Measurements from ENCODE around the gene DCUN1D2. TPM values are rescaled to one million over a fixed set of nuclear protein-coding genes. Genes with fewer than 3 reads are reported as not detected.

DCUN1D2 gene
- total and polyA plus RNA-seq, 7 experiments from 2014 or later = 6.8 to 31.9 (median 23.1) TPM

DNA sequence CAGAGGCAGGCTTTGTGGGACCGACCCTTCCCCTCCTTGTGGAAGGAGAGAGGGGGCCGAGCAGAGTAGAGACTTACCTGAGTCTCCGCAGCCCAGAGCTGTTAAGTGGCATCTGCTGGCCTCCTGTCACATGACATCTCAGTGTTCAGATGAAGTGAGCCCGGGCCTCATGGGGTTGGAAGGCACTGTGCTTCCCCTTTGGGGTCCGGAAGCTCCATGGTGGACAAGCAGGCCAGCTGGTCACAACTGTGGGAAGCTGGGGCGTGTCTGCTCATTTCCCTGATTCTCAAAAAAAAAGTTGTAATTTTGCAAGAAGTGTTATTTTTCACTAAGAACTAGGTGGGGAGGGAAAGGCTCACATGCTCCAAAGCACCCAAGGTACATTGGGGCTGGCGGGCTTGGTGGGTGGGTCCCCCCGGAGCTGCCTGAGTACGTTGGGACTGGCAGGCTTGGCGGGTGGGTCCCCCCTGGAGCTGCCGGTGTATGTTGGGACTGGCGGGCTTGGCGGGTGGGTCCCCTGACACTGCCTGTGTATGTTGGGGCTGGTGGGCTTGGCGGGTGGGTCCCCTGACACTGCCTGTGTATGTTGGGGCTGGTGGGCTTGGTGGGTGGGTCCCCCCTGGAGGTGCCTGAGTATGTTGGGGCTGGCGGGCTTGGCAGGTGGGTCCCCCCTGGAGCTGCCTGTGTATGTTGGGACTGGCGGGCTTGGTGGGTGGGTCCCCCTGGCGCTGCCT, 18.2 kb upstream of the DCUN1D2 start:
- intact Hi-C loops (cut with micrococcal nuclease) = no loop called here
- Mint-ChIP-seq H3K4me3 (no peak overlapping the region), H3K27me3 (no peaks in the 10 kb centered on the region), H3K36me3 (peaks cover 0 to 48% (median 18%) of the 10 kb centered on the region in 5 donors), H3K9me3 (no peaks in the 10 kb centered on the region), H3K27ac (no peak overlapping the region), H3K4me1 (peaks cover 0 to 8% (median 5%) of the 10 kb centered on the region in 7 donors)
- ChIA-PET CTCF (no interaction called here), POLR2A (no interaction called here)
- Histone ChIP-seq H3K4me3 (ENCODE audit: low read length) (no peak overlapping the region), H3K9me3 (ENCODE audit: control insufficient read depth in 2 of 3, low read length in 3 of 3) (no peaks in the 10 kb centered on the region), H3K4me1 (ENCODE audit: control insufficient read depth in 2 of 2, insufficient read depth in 2 of 2, low read length in 2 of 2) (no peaks in the 10 kb centered on the region), H3K27me3 (ENCODE audit: control insufficient read depth in 2 of 2, insufficient read depth in 2 of 2, low read length in 2 of 2) (no peaks in the 10 kb centered on the region), H3K27ac (ENCODE audit: low read depth, low read length) (no peak overlapping the region), H3K36me3 (ENCODE audit: control insufficient read depth in 2 of 3, insufficient read depth in 3 of 3, low read length in 3 of 3) (peaks cover 0 to 20% (median 10%) of the 10 kb centered on the region in 3 experiments)
- DNase-seq = no peak
- ATAC-seq = peak; percentile 53

DNA sequence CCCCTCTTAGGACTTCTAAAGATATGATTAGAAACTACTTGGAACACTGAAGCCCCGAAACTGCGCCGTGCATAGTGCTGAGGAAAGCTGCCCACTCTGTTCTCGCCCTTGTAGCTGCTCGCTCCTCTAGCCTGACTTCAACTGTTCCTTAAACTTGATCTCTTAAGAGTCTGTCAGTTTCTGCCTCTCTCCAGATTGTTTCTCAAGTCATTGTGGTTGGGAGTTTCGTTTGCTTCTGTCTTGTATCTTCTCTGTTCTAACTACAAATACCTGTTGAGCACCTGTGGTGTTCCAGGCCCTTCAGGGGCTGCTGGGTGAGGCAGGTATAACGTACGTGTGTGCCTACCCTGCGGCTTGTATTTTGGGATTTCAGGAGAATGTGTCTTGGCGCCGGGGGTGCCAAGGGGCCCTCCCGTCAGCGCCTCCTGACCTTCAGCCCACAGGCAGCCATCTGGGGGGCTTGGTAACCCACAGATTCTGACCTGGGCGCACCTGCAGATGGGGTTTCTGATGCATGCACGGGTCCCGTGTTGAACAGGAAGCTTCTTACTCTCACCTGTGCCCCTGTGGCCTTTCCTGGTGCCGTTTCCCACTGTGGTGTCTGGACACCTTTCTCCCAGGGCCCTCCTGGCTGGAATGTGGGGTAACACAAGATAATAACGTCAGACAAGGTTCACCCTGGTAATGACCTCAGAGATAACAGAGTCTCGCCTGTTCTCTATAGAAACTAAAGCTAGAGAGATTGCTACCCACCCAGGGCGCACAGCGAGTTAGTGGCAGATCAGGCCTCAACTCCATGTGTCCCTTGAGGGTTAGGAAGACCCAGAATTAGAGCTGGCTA, 17.2 kb upstream of the DCUN1D2 start:
- no peak overlapping the region for H3K27ac ChIP-seq (ENCODE audit: low read depth, low read length)
- no peaks in the 10 kb centered on the region for H3K9me3 Mint-ChIP-seq

GRCh38 chr13:113506871-113507388, 16.4 kb upstream of the DCUN1D2 start:
- H3K27me3 ChIP-seq (ENCODE audit: control insufficient read depth in 2 of 2, insufficient read depth in 2 of 2, low read length in 2 of 2) = no peaks in the 10 kb centered on the region
- H3K27me3 Mint-ChIP-seq = no peaks in the 10 kb centered on the region
- ATAC-seq (no peak), DNase-seq (no peak)
- intact Hi-C loops (cut with micrococcal nuclease) = no loop called here
- no peaks in the 10 kb centered on the region for H3K4me1 ChIP-seq (ENCODE audit: control insufficient read depth in 2 of 2, insufficient read depth in 2 of 2, low read length in 2 of 2)
- no peak overlapping the region for H3K4me3 Mint-ChIP-seq
- POLR2A ChIA-PET = no interaction called here
- H3K4me1 Mint-ChIP-seq = peaks cover 0 to 8% (median 3%) of the 10 kb centered on the region in 7 donors
- H3K9me3 ChIP-seq (ENCODE audit: control insufficient read depth in 2 of 3, low read length in 3 of 3) = no peaks in the 10 kb centered on the region
- no peaks in the 10 kb centered on the region for H3K9me3 Mint-ChIP-seq
- peaks cover 0 to 30% (median 10%) of the 10 kb centered on the region in 3 experiments for H3K36me3 ChIP-seq (ENCODE audit: control insufficient read depth in 2 of 3, insufficient read depth in 3 of 3, low read length in 3 of 3)
- H3K27ac ChIP-seq (ENCODE audit: low read depth, low read length) = no peak overlapping the region
- no peak overlapping the region for H3K4me3 ChIP-seq (ENCODE audit: low read length)
- peaks cover 0 to 50% (median 17%) of the 10 kb centered on the region in 5 donors for H3K36me3 Mint-ChIP-seq
- no peak overlapping the region for H3K27ac Mint-ChIP-seq
- CTCF ChIA-PET = no interaction called here

More for the DNA sequence above, 17.2 kb upstream of the DCUN1D2 start:
- ChIA-PET CTCF (no interaction called here), POLR2A (no interaction called here)
- no peak overlapping the region for H3K27ac Mint-ChIP-seq
- H3K4me1 Mint-ChIP-seq = peaks cover 0 to 8% (median 3%) of the 10 kb centered on the region in 7 donors
- DNase-seq = no peak
- no peak for ATAC-seq
- H3K36me3 Mint-ChIP-seq = peaks cover 0 to 50% (median 23%) of the 10 kb centered on the region in 5 donors
- no peaks in the 10 kb centered on the region for H3K4me1 ChIP-seq (ENCODE audit: control insufficient read depth in 2 of 2, insufficient read depth in 2 of 2, low read length in 2 of 2)
- intact Hi-C loops (cut with micrococcal nuclease) = no loop called here
- H3K4me3 ChIP-seq (ENCODE audit: low read length) = no peak overlapping the region
- peaks cover 0 to 22% (median 10%) of the 10 kb centered on the region in 3 experiments for H3K36me3 ChIP-seq (ENCODE audit: control insufficient read depth in 2 of 3, insufficient read depth in 3 of 3, low read length in 3 of 3)
- H3K27me3 ChIP-seq (ENCODE audit: control insufficient read depth in 2 of 2, insufficient read depth in 2 of 2, low read length in 2 of 2) = no peaks in the 10 kb centered on the region
- H3K4me3 Mint-ChIP-seq = no peak overlapping the region
- H3K9me3 ChIP-seq (ENCODE audit: control insufficient read depth in 2 of 3, low read length in 3 of 3) = no peaks in the 10 kb centered on the region
- H3K27me3 Mint-ChIP-seq = no peaks in the 10 kb centered on the region

DNA sequence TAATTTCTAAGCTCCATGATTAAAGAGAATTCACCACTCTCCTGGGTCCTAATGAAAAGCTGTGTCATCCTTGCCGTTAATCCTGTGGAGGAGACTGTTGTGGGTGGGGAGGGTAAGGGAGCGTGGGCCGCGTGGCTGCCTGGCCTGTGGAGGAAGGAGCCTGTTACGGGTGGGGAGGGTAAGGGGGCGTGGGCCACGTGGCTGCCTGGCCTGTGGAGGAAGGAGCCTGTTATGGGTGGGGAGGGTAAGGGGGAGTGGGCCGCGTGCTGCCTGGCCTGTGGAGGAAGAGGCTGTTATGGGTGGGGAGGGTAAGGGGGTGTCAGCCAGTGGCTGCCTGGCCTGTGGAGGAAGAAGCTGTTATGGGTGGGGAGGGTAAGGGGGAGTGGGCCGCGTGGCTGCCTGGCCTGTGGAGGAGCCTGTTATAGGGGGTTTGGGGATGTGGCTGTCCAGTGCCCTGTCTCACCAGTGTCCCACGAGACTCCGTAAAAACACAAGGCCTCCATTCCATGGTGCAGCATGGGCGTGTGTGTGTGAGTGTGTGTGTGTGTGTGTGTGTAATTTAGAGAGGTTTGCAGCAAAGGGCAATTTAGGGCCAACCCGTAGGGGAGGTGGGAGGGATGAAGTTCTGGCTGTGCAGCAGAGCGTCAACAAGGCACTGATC, 15.6 kb upstream of the DCUN1D2 start:
- POLR2A ChIA-PET = no interaction called here
- H3K27ac ChIP-seq (ENCODE audit: low read depth, low read length) = no peak overlapping the region

GRCh38 chr13:113502686-113503085, 12.2 kb upstream of the DCUN1D2 start:
- ChIA-PET POLR2A (no interaction called here), CTCF (interaction anchor here (0.6 kb wide), 1 partner anchor 737 kb away, joined by 5 read pairs; no protein-coding TSS in a partner anchor)
- Mint-ChIP-seq H3K4me3 (no peak overlapping the region), H3K9me3 (no peaks in the 10 kb centered on the region), H3K36me3 (peaks cover 7 to 60% (median 37%) of the 10 kb centered on the region in 5 donors), H3K4me1 (peaks cover 0 to 17% (median 0%) of the 10 kb centered on the region in 7 donors), H3K27me3 (no peaks in the 10 kb centered on the region), H3K27ac (no peak overlapping the region)
- H3K27me3 ChIP-seq (ENCODE audit: control insufficient read depth in 2 of 2, insufficient read depth in 2 of 2, low read length in 2 of 2) = no peaks in the 10 kb centered on the region
- H3K4me3 ChIP-seq (ENCODE audit: low read length) = no peak overlapping the region
- peaks cover 0 to 50% (median 10%) of the 10 kb centered on the region in 3 experiments for H3K36me3 ChIP-seq (ENCODE audit: control insufficient read depth in 2 of 3, insufficient read depth in 3 of 3, low read length in 3 of 3)
- DNase-seq (no peak), ATAC-seq (no peak)
- H3K4me1 ChIP-seq (ENCODE audit: control insufficient read depth in 2 of 2, insufficient read depth in 2 of 2, low read length in 2 of 2) = no peaks in the 10 kb centered on the region
- H3K9me3 ChIP-seq (ENCODE audit: control insufficient read depth in 2 of 3, low read length in 3 of 3) = no peaks in the 10 kb centered on the region
- H3K27ac ChIP-seq (ENCODE audit: low read depth, low read length) = no peak overlapping the region
- intact Hi-C loops (cut with micrococcal nuclease) = no loop called here

More for the DNA sequence above, 15.6 kb upstream of the DCUN1D2 start:
- CTCF ChIA-PET = no interaction called here
- intact Hi-C loops (cut with micrococcal nuclease) = no loop called here
- Histone ChIP-seq H3K4me1 (ENCODE audit: control insufficient read depth in 2 of 2, insufficient read depth in 2 of 2, low read length in 2 of 2) (no peaks in the 10 kb centered on the region), H3K4me3 (ENCODE audit: low read length) (no peak overlapping the region), H3K36me3 (ENCODE audit: control insufficient read depth in 2 of 3, insufficient read depth in 3 of 3, low read length in 3 of 3) (peaks cover 0 to 31% (median 8%) of the 10 kb centered on the region in 3 experiments), H3K9me3 (ENCODE audit: control insufficient read depth in 2 of 3, low read length in 3 of 3) (no peaks in the 10 kb centered on the region), H3K27me3 (ENCODE audit: control insufficient read depth in 2 of 2, insufficient read depth in 2 of 2, low read length in 2 of 2) (no peaks in the 10 kb centered on the region)
- ATAC-seq (no peak), DNase-seq (no peak)
- Mint-ChIP-seq H3K27me3 (no peaks in the 10 kb centered on the region), H3K4me3 (no peak overlapping the region), H3K36me3 (peaks cover 0 to 50% (median 17%) of the 10 kb centered on the region in 5 donors), H3K4me1 (peaks cover 0 to 8% (median 3%) of the 10 kb centered on the region in 7 donors), H3K9me3 (no peaks in the 10 kb centered on the region), H3K27ac (peak overlapping the region in 2 of 9 donors; percentile 36 to 51)

GRCh38 chr13:113500530-113501265, 10.2 kb upstream of the DCUN1D2 start:
- no peaks in the 10 kb centered on the region for H3K9me3 ChIP-seq (ENCODE audit: control insufficient read depth in 2 of 3, low read length in 3 of 3)
- H3K27ac Mint-ChIP-seq = no peak overlapping the region
- H3K27me3 Mint-ChIP-seq = no peaks in the 10 kb centered on the region
- no peak overlapping the region for H3K27ac ChIP-seq (ENCODE audit: low read depth, low read length)
- POLR2A ChIA-PET = no interaction called here
- peaks cover 3% of the 10 kb centered on the region in 2 donors for H3K4me1 ChIP-seq (ENCODE audit: control insufficient read depth in 2 of 2, insufficient read depth in 2 of 2, low read length in 2 of 2)
- CTCF ChIA-PET = no interaction called here
- intact Hi-C loops (cut with micrococcal nuclease) = no loop called here
- H3K4me3 ChIP-seq (ENCODE audit: low read length) = no peak overlapping the region
- H3K9me3 Mint-ChIP-seq = no peaks in the 10 kb centered on the region
- no peak for ATAC-seq
- DNase-seq = no peak
- peaks cover 3 to 33% (median 15%) of the 10 kb centered on the region in 7 donors for H3K4me1 Mint-ChIP-seq
- no peaks in the 10 kb centered on the region for H3K27me3 ChIP-seq (ENCODE audit: control insufficient read depth in 2 of 2, insufficient read depth in 2 of 2, low read length in 2 of 2)
- no peak overlapping the region for H3K4me3 Mint-ChIP-seq
- H3K36me3 Mint-ChIP-seq = peaks cover 7 to 60% (median 36%) of the 10 kb centered on the region in 5 donors
- H3K36me3 ChIP-seq (ENCODE audit: control insufficient read depth in 2 of 3, insufficient read depth in 3 of 3, low read length in 3 of 3) = peaks cover 0 to 56% (median 10%) of the 10 kb centered on the region in 3 experiments

Measured in naive thymus-derived CD4-positive, alpha-beta T cell (primary cell).